AG04450 (cell line): Measurements from ENCODE around the gene MRGPRX3. TPM values are rescaled to one million over a fixed set of nuclear protein-coding genes. Genes with fewer than 3 reads are reported as not detected.

ENCODE experiments used
- CTCF ChIA-PET: fragments of 300-600, 350-600 bp; formaldehyde crosslinking; extraction: SDS; loops from one replicate; lab custom pipeline; 2022; ENCODE audit warnings: antibody characterized with exemption, inconsistent platforms; lab: Charles Lee
- POLR2A ChIA-PET: fragments of 350-600 bp; formaldehyde crosslinking; extraction: SDS; loops from one replicate; lab custom pipeline; 2021; ENCODE audit warnings: antibody characterized with exemption, inconsistent platforms; lab: Yijun Ruan, JAX
- DNase-seq: peaks from one replicate; pipeline ENCODE4 v3.0.0-alpha.2; 2011; ENCODE audit warnings: low read depth, low spot score
- H3K27ac ChIP-seq: one replicate; pipeline ENCODE4 v1.5.1; 2012; ENCODE audit warnings: low read depth, low read length, control low read depth
- H3K27me3 ChIP-seq: one replicate; pipeline ENCODE4 v1.6.0; 2012; ENCODE audit warnings: low read length; ENCODE audit not compliant: control insufficient read depth, insufficient read depth
- H3K4me3 ChIP-seq: 2 replicates; pipeline ENCODE4 v1.5.1; 2011; ENCODE audit warnings: mild to moderate bottlenecking, low read depth, low read length, control low read depth
- H3K9me3 ChIP-seq: 2 replicates; pipeline ENCODE4 v1.5.1; 2012; ENCODE audit warnings: low read length; ENCODE audit not compliant: control insufficient read depth, insufficient read depth
- CTCF ChIP-seq: IDR thresholded peaks from 2 replicates; pipeline ENCODE4 v1.5.1; 2011; ENCODE audit warnings: low read depth, low read length, control low read depth, inconsistent platforms
- polyA plus RNA-seq: library from polyadenylated mRNA; depleted of rRNA; stranded (reverse); fragments of >200 nt; gene quantifications from 2 replicates; pipeline ENCODE4 v1.2.3, GENCODE V29; 2011

Gene MRGPRX3
- polyA plus RNA-seq, 1 experiment, result not detected

- Histone ChIP-seq H3K4me3 (no peak overlapping the region), H3K9me3 (no peaks in the 10 kb centered on the region), H3K27me3 (no peaks in the 10 kb centered on the region), H3K27ac (no peak overlapping the region)
- no peak for TF ChIP-seq CTCF
- ChIA-PET POLR2A (no interaction called here), CTCF (interaction anchor here (0.5 kb wide), 1 partner anchor 384 kb away, joined by 3 read pairs; no protein-coding TSS in a partner anchor)
- DNase-seq, result no peak
Observed at GRCh38 chr11:18151581-18151980, 19.2 kb downstream of the MRGPRX3 start.

- no peak overlapping the region for H3K4me3 ChIP-seq
- CTCF ChIA-PET, result no interaction called here
- H3K9me3 ChIP-seq, result no peaks in the 10 kb centered on the region
- DNase-seq, result no peak
- TF ChIP-seq CTCF, result no peak
- no peaks in the 10 kb centered on the region for H3K27me3 ChIP-seq
- POLR2A ChIA-PET, result no interaction called here
- H3K27ac ChIP-seq, result no peak overlapping the region
Observed at GRCh38 chr11:18168372-18168771, 36.0 kb downstream of the MRGPRX3 start.

- Histone ChIP-seq H3K9me3 (no peaks in the 10 kb centered on the region), H3K4me3 (no peak overlapping the region), H3K27me3 (no peaks in the 10 kb centered on the region), H3K27ac (no peak overlapping the region)
- CTCF ChIA-PET, result no interaction called here
- TF ChIP-seq CTCF, result peak; percentile 55
- no peak for DNase-seq
- POLR2A ChIA-PET, result interaction anchor here (0.6 kb wide), 1 partner anchor 266 kb away, joined by 3 read pairs; no protein-coding TSS in a partner anchor
Observed at GRCh38 chr11:18171377-18172000, 39.1 kb downstream of the MRGPRX3 start.

GRCh38 chr11:18172666-18173065, 40.3 kb downstream of the MRGPRX3 start, which contains the start of gene MRGPRX4:
MRGPRX4 (plus strand) TSS chr11:18172837; CDS start chr11:18173257, 420 bp downstream.
- H3K27ac ChIP-seq, result no peak within 1 kb of the TSS
- no peak for TF ChIP-seq CTCF
- ChIA-PET CTCF (interaction anchor here (1.0 kb wide), 1 partner anchor 71 kb away, joined by 3 read pairs; no protein-coding TSS in a partner anchor), POLR2A (no interaction called here)
- no peaks in the 10 kb centered on the region for H3K27me3 ChIP-seq
- H3K9me3 ChIP-seq, result no peaks in the 10 kb centered on the region
- no peak for DNase-seq
- H3K4me3 ChIP-seq, result no peak within 1 kb of the TSS

GRCh38 chr11:18173225-18173866, 41.0 kb downstream of the MRGPRX3 start:
- ChIA-PET POLR2A (no interaction called here), CTCF (no interaction called here)

More at GRCh38 chr11:18173225-18173866, 41.0 kb downstream of the MRGPRX3 start:
- DNase-seq, result no peak
- H3K27ac ChIP-seq, result no peak overlapping the region
- no peak for TF ChIP-seq CTCF
- H3K4me3 ChIP-seq, result no peak overlapping the region
- H3K9me3 ChIP-seq, result no peaks in the 10 kb centered on the region
- H3K27me3 ChIP-seq, result no peaks in the 10 kb centered on the region
